ENCODE results near the gene URB1. TPM values are rescaled to one million over a fixed set of nuclear protein-coding genes. Genes with fewer than 3 reads are reported as not detected.
"Not testable (repeated sequence)": the region's sequence is repeated elsewhere in the genome, so short reads cannot be mapped to it uniquely, and the experiment has no call there.

The URB1 gene
- polyA plus RNA-seq, 1 donor (not counting 4 experiments of a cell fraction or from before 2014, with no cell fraction given), result 9.0 TPM

- Histone ChIP-seq H3K9me3 (ENCODE audit: control insufficient read depth, low read depth, low read length) (no peaks in the 10 kb centered on the region), H3K27ac (ENCODE audit: control insufficient read depth, insufficient read depth, low read length) (peak overlapping the region; percentile 67), H2AFZ (ENCODE audit: control insufficient read depth, low read length) (peak overlapping the region; percentile 54), H4K20me1 (ENCODE audit: control insufficient read depth, extremely low read depth, insufficient read depth, low read length) (peaks cover 11% of the 10 kb centered on the region), H3K79me2 (ENCODE audit: control insufficient read depth, insufficient read depth, low read length) (peaks cover 47% of the 10 kb centered on the region), H3K4me2 (ENCODE audit: control insufficient read depth, extremely low read depth, insufficient read depth, low read depth, low read length) (peak overlapping the region; percentile 97), H3K27me3 (ENCODE audit: control insufficient read depth, extremely low read depth, insufficient read depth, low read length) (no peaks in the 10 kb centered on the region), H3K4me3 (ENCODE audit: control insufficient read depth in 2 of 3, extremely low read depth in 1 of 3, insufficient read depth in 2 of 3, low read depth in 1 of 3, low read length in 3 of 3) (peak overlapping the region; percentile 86 to 95 (median 91)), H3K4me1 (ENCODE audit: control insufficient read depth, extremely low read depth, insufficient read depth, low read length) (peaks cover 20% of the 10 kb centered on the region), H3K36me3 (ENCODE audit: control insufficient read depth in 2 of 2, extremely low read depth in 1 of 2, insufficient read depth in 2 of 2, low read length in 2 of 2) (peaks cover 6 to 21% of the 10 kb centered on the region in 2 experiments), H3K9ac (ENCODE audit: control insufficient read depth, extremely low read depth, insufficient read depth, low read length) (peak overlapping the region; percentile 82), H3K9me1 (ENCODE audit: control insufficient read depth, extremely low read depth, insufficient read depth, low read length) (peaks cover 3% of the 10 kb centered on the region)
- peak; percentile 9 for FAIRE-seq
- no peak for DNase-seq (ENCODE audit: low read depth, low spot score)
- TF ChIP-seq EZH2 (IDR thresholded peaks at IDR 0.05; ENCODE audit: low read length) (no peak), CTCF (optimal IDR thresholded peaks at IDR 0.05 in 1 of 3, IDR thresholded peaks at IDR 0.05 in 1 of 3, conservative IDR thresholded peaks at IDR 0.05 in 1 of 3; ENCODE audit: extremely low read depth in 1 of 3, insufficient read depth in 2 of 3, low read length in 3 of 3) (no peak)
- dilution Hi-C loops (cut with MboI; ENCODE audit: extremely low pct_ligation_motif_present, low sequenced_read_pairs), result no loop called here
Measured at GRCh38 chr21:32392299-32392879, 423 bp downstream of the URB1 start.

GRCh38 chr21:32391755-32392154 lies 1.1 kb downstream of the URB1 start:
- Histone ChIP-seq H3K27ac (ENCODE audit: control insufficient read depth, insufficient read depth, low read length) (peak overlapping the region; percentile 67), H3K27me3 (ENCODE audit: control insufficient read depth, extremely low read depth, insufficient read depth, low read length) (no peaks in the 10 kb centered on the region), H3K36me3 (ENCODE audit: control insufficient read depth in 2 of 2, extremely low read depth in 1 of 2, insufficient read depth in 2 of 2, low read length in 2 of 2) (peaks cover 6 to 24% of the 10 kb centered on the region in 2 experiments), H3K9me1 (ENCODE audit: control insufficient read depth, extremely low read depth, insufficient read depth, low read length) (peaks cover 3% of the 10 kb centered on the region), H3K79me2 (ENCODE audit: control insufficient read depth, insufficient read depth, low read length) (peaks cover 53% of the 10 kb centered on the region), H3K4me1 (ENCODE audit: control insufficient read depth, extremely low read depth, insufficient read depth, low read length) (peaks cover 26% of the 10 kb centered on the region), H3K9me3 (ENCODE audit: control insufficient read depth, low read depth, low read length) (no peaks in the 10 kb centered on the region), H2AFZ (ENCODE audit: control insufficient read depth, low read length) (no peak overlapping the region), H3K4me3 (ENCODE audit: control insufficient read depth in 2 of 3, extremely low read depth in 1 of 3, insufficient read depth in 2 of 3, low read depth in 1 of 3, low read length in 3 of 3) (peak overlapping the region; percentile 86 to 95 (median 91)), H3K4me2 (ENCODE audit: control insufficient read depth, extremely low read depth, insufficient read depth, low read depth, low read length) (peak overlapping the region; percentile 97), H4K20me1 (ENCODE audit: control insufficient read depth, extremely low read depth, insufficient read depth, low read length) (peaks cover 11% of the 10 kb centered on the region), H3K9ac (ENCODE audit: control insufficient read depth, extremely low read depth, insufficient read depth, low read length) (peak overlapping the region; percentile 82)
- DNase-seq (ENCODE audit: low read depth, low spot score), result no peak
- FAIRE-seq, result no peak
- TF ChIP-seq CTCF (optimal IDR thresholded peaks at IDR 0.05 in 1 of 3, IDR thresholded peaks at IDR 0.05 in 1 of 3, conservative IDR thresholded peaks at IDR 0.05 in 1 of 3; ENCODE audit: extremely low read depth in 1 of 3, insufficient read depth in 2 of 3, low read length in 3 of 3) (no peak), EZH2 (IDR thresholded peaks at IDR 0.05; ENCODE audit: low read length) (no peak)
- dilution Hi-C loops (cut with MboI; ENCODE audit: extremely low pct_ligation_motif_present, low sequenced_read_pairs), result no loop called here

GRCh38 chr21:32390537-32391224 lies 2.1 kb downstream of the URB1 start:
- H3K9me1 ChIP-seq (ENCODE audit: control insufficient read depth, extremely low read depth, insufficient read depth, low read length); dilution Hi-C loops (cut with MboI; ENCODE audit: extremely low pct_ligation_motif_present, low sequenced_read_pairs); H3K27me3 ChIP-seq (ENCODE audit: control insufficient read depth, extremely low read depth, insufficient read depth, low read length); H3K27ac ChIP-seq (ENCODE audit: control insufficient read depth, insufficient read depth, low read length); H2AFZ ChIP-seq (ENCODE audit: control insufficient read depth, low read length); FAIRE-seq; H3K9me3 ChIP-seq (ENCODE audit: control insufficient read depth, low read depth, low read length); DNase-seq (ENCODE audit: low read depth, low spot score); H3K4me3 ChIP-seq (ENCODE audit: control insufficient read depth in 2 of 3, extremely low read depth in 1 of 3, insufficient read depth in 2 of 3, low read depth in 1 of 3, low read length in 3 of 3); H3K9ac ChIP-seq (ENCODE audit: control insufficient read depth, extremely low read depth, insufficient read depth, low read length); H3K4me2 ChIP-seq (ENCODE audit: control insufficient read depth, extremely low read depth, insufficient read depth, low read depth, low read length): not testable (repeated sequence)
- H3K79me2 ChIP-seq (ENCODE audit: control insufficient read depth, insufficient read depth, low read length), result peaks cover 62% of the 10 kb centered on the region
- H3K36me3 ChIP-seq (ENCODE audit: control insufficient read depth in 2 of 2, extremely low read depth in 1 of 2, insufficient read depth in 2 of 2, low read length in 2 of 2), result peaks cover 6 to 27% of the 10 kb centered on the region in 2 experiments
- H4K20me1 ChIP-seq (ENCODE audit: control insufficient read depth, extremely low read depth, insufficient read depth, low read length), result peaks cover 11% of the 10 kb centered on the region
- peaks cover 35% of the 10 kb centered on the region for H3K4me1 ChIP-seq (ENCODE audit: control insufficient read depth, extremely low read depth, insufficient read depth, low read length)

All from keratinocyte (primary cell).